ENCODE data around the gene CNGA1. TPM values are rescaled to one million over a fixed set of nuclear protein-coding genes. Genes with fewer than 3 reads are reported as not detected.
"Not testable (repeated sequence)": the region's sequence is repeated elsewhere in the genome, so short reads cannot be mapped to it uniquely, and the experiment has no call there.

The CNGA1 gene
- total and polyA plus RNA-seq, 11 donors, result 0.19 to 1.9 (median 0.71) TPM; not detected in 3

DNA sequence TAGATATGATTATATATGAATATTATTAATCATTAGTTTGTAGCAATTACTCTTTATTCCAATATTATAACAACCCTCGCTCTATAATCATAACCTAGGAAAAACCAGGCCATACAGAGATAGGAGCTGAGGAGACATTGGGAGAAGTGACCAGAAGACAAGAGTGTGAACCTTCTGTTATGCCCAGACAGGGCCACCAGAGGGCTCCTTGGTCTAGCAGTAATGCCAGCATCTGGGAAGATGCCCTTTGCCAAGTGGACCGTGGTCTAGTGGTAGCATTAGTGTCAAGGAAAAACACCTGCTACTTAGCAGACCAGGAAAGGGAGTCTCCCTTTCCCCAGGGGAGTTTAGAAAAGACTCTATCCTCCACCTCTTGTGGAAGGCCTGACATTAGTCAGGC, 12.9 kb downstream of the CNGA1 start:
- intact Hi-C loops (cut with DNase I), result loop anchor here in 9 of 10 donors (1.0 to 5.0 kb wide), 3 partner anchors 83 to 84 kb away; no protein-coding TSS in a partner anchor
- 47 to 66% (median 60%) methylated on average over 2 of the region's 2 CpGs for WGBS, 4 donors
- not testable (repeated sequence) for H3K27ac ChIP-seq, H3K27me3 ChIP-seq, H3K36me3 ChIP-seq, H3K4me3 ChIP-seq, ATAC-seq, H3K4me1 ChIP-seq
- H3K9me3 ChIP-seq, result peaks cover 0 to 47% (median 26%) of the 10 kb centered on the region in 12 donors
- peak in 4 of 5 donors; percentile 7 to 40 (median 34) for DNase-seq
- TF ChIP-seq, protein P1, sequence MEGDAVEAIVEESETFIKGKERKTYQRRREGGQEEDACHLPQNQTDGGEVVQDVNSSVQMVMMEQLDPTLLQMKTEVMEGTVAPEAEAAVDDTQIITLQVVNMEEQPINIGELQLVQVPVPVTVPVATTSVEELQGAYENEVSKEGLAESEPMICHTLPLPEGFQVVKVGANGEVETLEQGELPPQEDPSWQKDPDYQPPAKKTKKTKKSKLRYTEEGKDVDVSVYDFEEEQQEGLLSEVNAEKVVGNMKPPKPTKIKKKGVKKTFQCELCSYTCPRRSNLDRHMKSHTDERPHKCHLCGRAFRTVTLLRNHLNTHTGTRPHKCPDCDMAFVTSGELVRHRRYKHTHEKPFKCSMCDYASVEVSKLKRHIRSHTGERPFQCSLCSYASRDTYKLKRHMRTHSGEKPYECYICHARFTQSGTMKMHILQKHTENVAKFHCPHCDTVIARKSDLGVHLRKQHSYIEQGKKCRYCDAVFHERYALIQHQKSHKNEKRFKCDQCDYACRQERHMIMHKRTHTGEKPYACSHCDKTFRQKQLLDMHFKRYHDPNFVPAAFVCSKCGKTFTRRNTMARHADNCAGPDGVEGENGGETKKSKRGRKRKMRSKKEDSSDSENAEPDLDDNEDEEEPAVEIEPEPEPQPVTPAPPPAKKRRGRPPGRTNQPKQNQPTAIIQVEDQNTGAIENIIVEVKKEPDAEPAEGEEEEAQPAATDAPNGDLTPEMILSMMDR (IDR thresholded peaks at IDR 0.05), result peak; percentile 27 to 55 (median 49)

DNA sequence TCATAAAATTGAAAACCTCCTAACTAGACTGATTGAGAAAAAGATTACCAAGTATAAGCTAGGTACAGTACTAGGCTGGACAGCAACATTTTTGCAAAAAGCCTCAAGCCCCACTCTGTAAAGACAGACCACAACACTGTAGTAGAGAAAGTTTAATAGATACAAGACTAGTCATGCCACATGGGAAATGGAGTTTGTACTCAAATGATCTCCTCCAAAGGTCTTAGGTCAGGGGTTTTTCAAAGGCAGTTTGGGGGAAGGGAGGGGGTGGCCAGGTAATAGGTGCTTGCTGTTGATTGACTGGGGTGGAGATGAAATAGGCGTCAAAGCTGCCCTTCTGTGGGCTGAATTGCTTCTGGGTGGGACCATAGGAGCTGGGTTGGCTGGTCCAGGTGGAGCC, 14.2 kb downstream of the CNGA1 start:
- Histone ChIP-seq H3K9me3 (peaks cover 0 to 37% (median 16%) of the 10 kb centered on the region in 12 donors), H3K4me3 (no peak overlapping the region), H3K27me3 (no peaks in the 10 kb centered on the region), H3K4me1 (no peaks in the 10 kb centered on the region), H3K27ac (no peak overlapping the region), H3K36me3 (no peaks in the 10 kb centered on the region)
- intact Hi-C loops (cut with DNase I), result loop anchor here in 8 of 10 donors (2.0 to 5.0 kb wide), 2 partner anchors 85 kb away; no protein-coding TSS in a partner anchor
- TF ChIP-seq, protein P1 (IDR thresholded peaks at IDR 0.05), result no peak
- TF ChIP-seq POLR2A (IDR thresholded peaks at IDR 0.05), result no peak
- ATAC-seq, result no peak
- WGBS, 4 donors, result 81 to 94% (median 89%) methylated on average over 1 of the region's 1 CpG
- DNase-seq, result no peak

DNA sequence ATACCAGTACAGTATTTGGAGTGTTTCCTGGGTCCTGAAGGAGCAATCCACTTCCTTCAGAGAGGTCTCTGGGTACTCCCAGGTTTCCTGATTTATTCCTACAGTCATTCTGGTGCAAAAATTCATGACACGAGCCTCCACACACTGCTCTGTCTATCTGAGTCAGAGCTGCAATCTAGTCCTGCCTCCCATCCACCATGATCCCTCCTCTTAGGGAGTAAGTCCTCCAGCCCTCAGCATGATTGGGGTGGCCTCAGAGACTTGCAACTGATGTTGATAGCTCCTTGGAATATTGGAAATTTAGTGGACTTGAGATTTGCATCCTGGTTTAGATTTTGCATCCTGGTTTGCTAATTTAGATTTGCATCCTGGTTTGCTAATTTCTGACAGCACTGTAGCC, 20.5 kb downstream of the CNGA1 start:
- Histone ChIP-seq H3K9me3 (peaks cover 0 to 39% (median under 1%) of the 10 kb centered on the region in 12 donors), H3K27me3 (no peaks in the 10 kb centered on the region), H3K4me3 (no peak overlapping the region), H3K27ac (no peak overlapping the region), H3K4me1 (no peaks in the 10 kb centered on the region), H3K36me3 (no peaks in the 10 kb centered on the region)
- no peak for ATAC-seq
- WGBS, 4 donors, result 63 to 78% (median 74%) methylated on average over 1 of the region's 1 CpG
- TF ChIP-seq, protein P1 (IDR thresholded peaks at IDR 0.05), result no peak
- TF ChIP-seq POLR2A (IDR thresholded peaks at IDR 0.05), result no peak
- no peak for DNase-seq
- intact Hi-C loops (cut with DNase I), result no loop called here

DNA sequence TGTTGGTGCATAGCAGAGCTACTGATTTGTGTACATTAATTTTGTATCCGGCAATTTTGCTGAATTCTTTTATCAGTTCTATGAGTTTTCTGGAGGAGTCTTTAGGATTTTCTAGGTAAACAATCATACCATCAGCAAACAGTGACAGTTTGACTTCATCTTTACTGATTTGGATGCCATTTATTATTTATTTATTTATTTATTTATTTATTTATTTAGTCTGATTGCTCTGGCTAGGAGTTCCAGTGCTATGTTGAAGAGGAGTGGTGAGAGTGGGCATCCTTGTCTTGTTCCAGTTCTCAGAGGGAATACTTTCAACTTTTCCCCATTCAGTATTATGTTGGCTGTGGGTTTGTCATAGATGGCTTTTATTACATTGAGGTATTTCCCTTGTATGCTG, 24.0 kb downstream of the CNGA1 start:
- H3K4me1 ChIP-seq; H3K27me3 ChIP-seq; intact Hi-C loops (cut with DNase I); H3K36me3 ChIP-seq; H3K4me3 ChIP-seq; H3K27ac ChIP-seq; DNase-seq; ATAC-seq: not testable (repeated sequence)
- peaks cover 0 to 42% (median 10%) of the 10 kb centered on the region in 12 donors for H3K9me3 ChIP-seq
- WGBS, 4 donors, result 94 to 95% (median 95%) methylated on average over 1 of the region's 1 CpG

DNA sequence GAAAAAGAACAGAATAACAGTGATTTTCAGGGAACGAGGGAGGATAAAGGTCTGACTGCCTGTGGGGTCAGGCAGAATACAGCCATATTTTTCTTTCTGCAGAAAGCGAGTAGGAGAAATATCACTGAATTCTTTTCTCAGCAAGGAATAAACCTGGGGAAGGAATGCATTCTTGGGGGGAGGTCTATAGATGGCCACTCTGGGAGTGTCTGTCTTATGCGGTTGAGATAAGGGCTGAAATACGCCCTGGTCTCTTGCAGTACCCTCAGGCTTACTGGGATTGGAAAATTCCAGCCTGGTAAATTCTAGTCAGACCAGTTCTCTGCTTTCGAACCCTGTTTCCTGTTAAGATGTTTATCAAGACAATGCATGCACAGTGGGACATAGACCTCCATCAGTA, 26.3 kb downstream of the CNGA1 start:
- WGBS, 4 donors, result 85 to 90% (median 89%) methylated on average over 5 of the region's 5 CpGs
- no peaks in the 10 kb centered on the region for H3K4me1 ChIP-seq
- TF ChIP-seq POLR2A (IDR thresholded peaks at IDR 0.05), result no peak
- TF ChIP-seq, protein P1 (IDR thresholded peaks at IDR 0.05), result no peak
- ATAC-seq (no peak), DNase-seq (no peak)
- H3K36me3 ChIP-seq, result no peaks in the 10 kb centered on the region
- no peak overlapping the region for H3K4me3 ChIP-seq
- H3K27me3 ChIP-seq, result no peaks in the 10 kb centered on the region
- H3K9me3 ChIP-seq, result peaks cover 0 to 42% (median 10%) of the 10 kb centered on the region in 12 donors
- no peak overlapping the region for H3K27ac ChIP-seq
- intact Hi-C loops (cut with DNase I), result no loop called here

Measured in heart left ventricle (tissue), 16 donors.